Heart right ventricle (tissue), 16 donors: Measurements from ENCODE around the gene DTNBP1. TPM values are rescaled to one million over a fixed set of nuclear protein-coding genes. Genes with fewer than 3 reads are reported as not detected.

Experiments
- ATAC-seq, 8 donors: fragments of 200-7000 bp; cut with Tn5 transposase; one replicate each; pipeline ENCODE4 v1.9.1; 2020; ENCODE audit warnings: mild to moderate bottlenecking in 8 of 8, moderate library complexity in 8 of 8, moderate number of reproducible peaks in 1 of 8
- DNase-seq, 2 donors: peaks; one replicate each; pipeline ENCODE4 v3.0.0-alpha.2; 2020
- H3K27ac ChIP-seq, 10 donors: fragments of 200-600 bp; sonication (generic) in 2 of 10; one replicate each; pipeline versions ENCODE4 v1.5.0 to v1.8.0; 2020 to 2022; ENCODE audit warnings: mild to moderate bottlenecking in 3 of 10
- H3K27me3 ChIP-seq, 7 donors: fragments of 200-600 bp; one replicate each; pipeline ENCODE4 v1.8.0; 2021 to 2022; ENCODE audit warnings: mild to moderate bottlenecking in 2 of 7
- H3K36me3 ChIP-seq, 9 donors: fragments of 200-600 bp; sonication (generic) in 1 of 9; one replicate each; pipeline versions ENCODE4 v1.5.0 to v1.8.0; 2020 to 2022; ENCODE audit warnings: mild to moderate bottlenecking in 2 of 9
- H3K4me1 ChIP-seq, 9 donors: fragments of 200-600 bp; sonication (generic) in 1 of 9; one replicate each; pipeline versions ENCODE4 v1.5.0 to v1.8.0; 2020 to 2022; ENCODE audit warnings: mild to moderate bottlenecking in 4 of 9
- H3K4me3 ChIP-seq, 10 donors: fragments of 200-600 bp; sonication (generic) in 2 of 10; one replicate each; pipeline versions ENCODE4 v1.5.0 to v1.8.0; 2020 to 2022; ENCODE audit warnings: mild to moderate bottlenecking in 7 of 10, moderate library complexity in 2 of 10
- H3K9me3 ChIP-seq, 11 donors: fragments of 200-600 bp in 10 of 11; sonication (generic) in 2 of 11; one replicate each; pipeline versions ENCODE4 v1.5.0 to v1.8.0; 2013 to 2022; ENCODE audit warnings: mild to moderate bottlenecking in 2 of 11, control low read depth in 1 of 11, moderate library complexity in 1 of 11
- WGBS, 2 donors: extraction: QIAGEN DNeasy Blood & Tissue Kit; methylation state at CpG; one replicate each; pipeline ENCODE4 v1.1.7; 2013; ENCODE audit warnings: inconsistent platforms in 1 of 2; 5-methylcytosine and 5-hydroxymethylcytosine counted together
- intact Hi-C, 10 donors: fragments of 100-400 bp; cut with DNase I; formaldehyde crosslinking; loops; one replicate each; pipeline versions ENCODE4 v1.11.1 to v1.14.2; 2022
- polyA plus RNA-seq, 2 donors: library from polyadenylated mRNA; stranded (reverse); fragments of 200-250 nt; gene quantifications; one replicate each; pipeline ENCODE4 v1.2.3, GENCODE V29; 2013
- total RNA-seq, 10 donors: library from RNA; stranded (reverse); fragmentation: NEBNext Ultra II Directional in 3 of 10; extraction: Animal tissue kit (Norgen Biotek cat#: 25700) in 3 of 10; gene quantifications; one replicate each; pipeline versions ENCODE4 v1.2.1 to v1.2.4, GENCODE V29; 2021 to 2023
- TF ChIP-seq, protein P1 (sequence below), 9 donors: fragments of 200-600 bp; sonication (generic) in 2 of 9; IDR thresholded peaks; one replicate each; pipeline versions ENCODE4 v1.5.0 to v1.8.0; 2021 to 2022; ENCODE audit warnings: antibody characterized with exemption in 9 of 9, mild to moderate bottlenecking in 5 of 9, moderate library complexity in 1 of 9
- donor health status: Arrhythmogenic right ventricular cardiomyopathy.
- donor health status: ischemic (EF 13 %, LVEDD 7.1; RV severe dilation, severe dysfunction).
- donor health status: healthy with polysubstance abuse.
- donor health status: DM: no; HTN: yes; CAD: no.
- donor health status: DM: no; HTN: no; CAD: no.
- donor health status: ischemic (EF 25% LVEDD 6.9; RV normal size, moderate dysfunction).
- donor health status: ischemic (EF 25% LVEDD 5.7; RV mildly dilated, moderate dysfunction).
- donor health status: healthy.
- donor health status: DM: yes; HTN: yes; CAD: no.
- donor health status: Ischemic cardiomyopathy.
- donor health status: ischemic (EF 35%, LVEDD 5.7; RV mildly dilated, moderate dysfunction).
- donor health status: nonischemic (EF 11% LVEDD 7.7; RV severe dilation, severe dysfunction).
- donor health status: DM: yes; HTN: yes; CAD: no.
- donor health status: PGD.
- donor health status: ischemic (EF 29% LVEDD 5.4; RV normal size, mild dysfunction).
- donor health status: nonischemic (EF 23%, LVEDD 6.1; RV moderate dilation, normal function).

DTNBP1 gene
- total and polyA plus RNA-seq, 12 donors = 5.0 to 27.5 (median 18.4) TPM

DNA sequence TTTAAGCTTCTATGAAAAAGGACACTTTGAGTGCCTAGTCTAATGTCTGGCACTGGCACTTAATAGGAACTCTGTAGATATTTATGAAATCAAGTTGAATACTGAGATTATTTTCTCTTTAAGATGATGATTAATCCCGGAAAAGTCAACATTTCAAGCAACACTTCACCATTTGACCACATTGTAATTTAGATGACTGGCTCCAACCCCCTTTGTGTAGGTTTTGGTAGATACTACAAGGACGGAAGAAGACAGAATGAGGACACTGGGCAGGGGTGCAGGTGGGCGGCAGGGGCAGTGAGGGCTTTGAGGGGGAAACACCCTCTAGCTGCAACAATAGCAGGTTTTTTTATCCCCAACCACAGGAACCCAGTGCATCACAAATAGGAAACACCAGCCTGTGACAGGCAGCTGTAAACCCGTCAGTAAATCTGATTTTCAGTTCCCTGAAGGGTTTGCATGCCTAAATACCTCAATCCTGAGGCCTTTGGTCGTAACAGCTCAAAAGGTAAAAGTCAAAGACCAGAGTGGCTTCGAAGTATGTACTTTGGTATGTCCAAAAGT, 4.6 kb downstream of the DTNBP1 start:
- Histone ChIP-seq H3K27ac (no peak overlapping the region), H3K27me3 (no peaks in the 10 kb centered on the region), H3K9me3 (no peaks in the 10 kb centered on the region), H3K4me1 (peaks cover 0 to 29% (median 18%) of the 10 kb centered on the region in 9 donors), H3K36me3 (peaks cover 0 to 16% (median 0%) of the 10 kb centered on the region in 9 donors), H3K4me3 (no peak overlapping the region)
- intact Hi-C loops = no loop called here
- 85 to 94% methylated on average over 6 of the region's 6 CpGs for WGBS, 2 donors
- no peak for ATAC-seq
- DNase-seq = no peak
- TF ChIP-seq, protein P1, sequence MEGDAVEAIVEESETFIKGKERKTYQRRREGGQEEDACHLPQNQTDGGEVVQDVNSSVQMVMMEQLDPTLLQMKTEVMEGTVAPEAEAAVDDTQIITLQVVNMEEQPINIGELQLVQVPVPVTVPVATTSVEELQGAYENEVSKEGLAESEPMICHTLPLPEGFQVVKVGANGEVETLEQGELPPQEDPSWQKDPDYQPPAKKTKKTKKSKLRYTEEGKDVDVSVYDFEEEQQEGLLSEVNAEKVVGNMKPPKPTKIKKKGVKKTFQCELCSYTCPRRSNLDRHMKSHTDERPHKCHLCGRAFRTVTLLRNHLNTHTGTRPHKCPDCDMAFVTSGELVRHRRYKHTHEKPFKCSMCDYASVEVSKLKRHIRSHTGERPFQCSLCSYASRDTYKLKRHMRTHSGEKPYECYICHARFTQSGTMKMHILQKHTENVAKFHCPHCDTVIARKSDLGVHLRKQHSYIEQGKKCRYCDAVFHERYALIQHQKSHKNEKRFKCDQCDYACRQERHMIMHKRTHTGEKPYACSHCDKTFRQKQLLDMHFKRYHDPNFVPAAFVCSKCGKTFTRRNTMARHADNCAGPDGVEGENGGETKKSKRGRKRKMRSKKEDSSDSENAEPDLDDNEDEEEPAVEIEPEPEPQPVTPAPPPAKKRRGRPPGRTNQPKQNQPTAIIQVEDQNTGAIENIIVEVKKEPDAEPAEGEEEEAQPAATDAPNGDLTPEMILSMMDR (IDR thresholded peaks at IDR 0.05) = no peak

DNA sequence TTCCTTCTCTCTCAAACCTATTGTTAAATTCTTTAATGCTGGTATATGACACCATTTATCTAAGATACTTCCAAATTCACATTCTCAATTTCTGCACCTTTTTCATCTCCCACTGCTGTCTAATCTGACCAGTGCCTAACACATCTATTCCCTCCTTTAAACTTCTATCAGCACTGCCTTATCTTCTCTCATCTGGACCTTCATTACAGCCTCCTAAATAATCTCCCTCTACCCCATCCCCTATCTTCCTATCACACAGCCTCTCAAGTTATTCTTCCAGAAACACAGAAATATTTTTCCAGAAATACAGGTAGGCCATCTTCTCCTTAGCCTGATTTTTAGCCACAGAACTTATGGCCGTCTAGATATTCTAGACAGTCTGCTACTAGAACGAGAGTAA, 5.5 kb downstream of the DTNBP1 start:
- ATAC-seq (no peak), DNase-seq (no peak)
- Histone ChIP-seq H3K36me3 (peaks cover 0 to 17% (median 0%) of the 10 kb centered on the region in 9 donors), H3K4me3 (no peak overlapping the region), H3K27ac (no peak overlapping the region), H3K27me3 (no peaks in the 10 kb centered on the region), H3K9me3 (no peaks in the 10 kb centered on the region), H3K4me1 (peaks cover 0 to 31% (median 17%) of the 10 kb centered on the region in 9 donors)
- WGBS, 2 donors = 96 to 97% methylated on average over 2 of the region's 2 CpGs
- TF ChIP-seq, protein P1 (IDR thresholded peaks at IDR 0.05) = no peak
- intact Hi-C loops = no loop called here

DNA sequence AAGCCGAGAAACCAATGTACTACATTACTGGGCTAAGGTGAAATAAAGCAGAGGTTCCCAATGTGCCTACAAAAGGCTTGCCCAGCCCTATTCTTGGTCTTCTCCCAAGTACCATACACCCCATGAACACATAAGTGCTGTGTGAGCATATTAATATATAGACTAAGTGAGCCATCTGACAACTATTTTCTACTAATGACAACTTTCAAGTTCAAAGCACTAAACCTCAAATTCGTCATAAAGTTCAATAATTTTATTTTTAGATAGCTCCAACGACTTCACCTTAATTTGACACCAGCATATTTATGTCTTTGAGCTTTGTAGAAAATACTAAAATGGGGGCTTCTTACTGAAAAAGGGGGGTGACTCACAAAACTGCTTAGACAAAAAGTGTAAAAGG, 6.7 kb downstream of the DTNBP1 start:
- no peak for DNase-seq
- Histone ChIP-seq H3K27ac (no peak overlapping the region), H3K4me1 (peaks cover 0 to 22% (median 8%) of the 10 kb centered on the region in 9 donors), H3K27me3 (no peaks in the 10 kb centered on the region), H3K4me3 (no peak overlapping the region), H3K9me3 (no peaks in the 10 kb centered on the region), H3K36me3 (peaks cover 0 to 27% (median 0%) of the 10 kb centered on the region in 9 donors)
- ATAC-seq = no peak
- TF ChIP-seq, protein P1 (IDR thresholded peaks at IDR 0.05) = no peak
- WGBS, 2 donors = 92 to 93% methylated on average over 3 of the region's 3 CpGs
- intact Hi-C loops = no loop called here

DNA sequence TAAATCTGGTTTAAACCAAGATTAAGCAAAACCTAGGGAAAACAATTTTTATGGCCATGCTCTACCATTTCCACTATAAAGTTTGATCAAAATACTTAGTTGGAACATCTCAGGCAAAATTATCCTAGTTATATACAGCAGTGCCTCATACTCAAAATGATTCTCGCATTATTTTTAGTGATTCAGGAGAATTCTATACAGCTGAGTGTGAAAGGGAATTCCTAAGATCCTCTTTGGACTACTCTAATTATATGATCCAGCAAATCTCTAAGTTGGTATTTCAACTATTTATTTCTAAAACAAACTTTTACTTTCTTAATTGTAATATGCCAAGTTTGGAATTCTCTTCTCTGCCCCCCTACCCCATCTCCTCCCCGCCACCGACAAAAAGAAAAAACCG, 8.6 kb downstream of the DTNBP1 start:
- TF ChIP-seq, protein P1 (IDR thresholded peaks at IDR 0.05) = no peak
- DNase-seq (no peak), ATAC-seq (no peak)
- Histone ChIP-seq H3K36me3 (peaks cover 0 to 32% (median 0%) of the 10 kb centered on the region in 9 donors), H3K27me3 (no peaks in the 10 kb centered on the region), H3K27ac (no peak overlapping the region), H3K4me1 (peaks cover 0 to 22% (median 8%) of the 10 kb centered on the region in 9 donors), H3K4me3 (no peak overlapping the region), H3K9me3 (peaks cover 0 to under 1% (median 0%) of the 10 kb centered on the region in 11 donors)
- intact Hi-C loops = no loop called here
- WGBS, 2 donors = 81 to 95% methylated on average over 4 of the region's 4 CpGs
